Measurements from ENCODE around the gene HOMER3.

GRCh38 chr19:18946918-18947317, 5.9 kb upstream of the HOMER3 start:
- TF ChIP-seq, protein P1, sequence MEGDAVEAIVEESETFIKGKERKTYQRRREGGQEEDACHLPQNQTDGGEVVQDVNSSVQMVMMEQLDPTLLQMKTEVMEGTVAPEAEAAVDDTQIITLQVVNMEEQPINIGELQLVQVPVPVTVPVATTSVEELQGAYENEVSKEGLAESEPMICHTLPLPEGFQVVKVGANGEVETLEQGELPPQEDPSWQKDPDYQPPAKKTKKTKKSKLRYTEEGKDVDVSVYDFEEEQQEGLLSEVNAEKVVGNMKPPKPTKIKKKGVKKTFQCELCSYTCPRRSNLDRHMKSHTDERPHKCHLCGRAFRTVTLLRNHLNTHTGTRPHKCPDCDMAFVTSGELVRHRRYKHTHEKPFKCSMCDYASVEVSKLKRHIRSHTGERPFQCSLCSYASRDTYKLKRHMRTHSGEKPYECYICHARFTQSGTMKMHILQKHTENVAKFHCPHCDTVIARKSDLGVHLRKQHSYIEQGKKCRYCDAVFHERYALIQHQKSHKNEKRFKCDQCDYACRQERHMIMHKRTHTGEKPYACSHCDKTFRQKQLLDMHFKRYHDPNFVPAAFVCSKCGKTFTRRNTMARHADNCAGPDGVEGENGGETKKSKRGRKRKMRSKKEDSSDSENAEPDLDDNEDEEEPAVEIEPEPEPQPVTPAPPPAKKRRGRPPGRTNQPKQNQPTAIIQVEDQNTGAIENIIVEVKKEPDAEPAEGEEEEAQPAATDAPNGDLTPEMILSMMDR (IDR thresholded peaks at IDR 0.05): no peak
- no peak for TF ChIP-seq POLR2A (IDR thresholded peaks at IDR 0.05)
